ENCODE measurements around the gene MRPL17. TPM values are rescaled to one million over a fixed set of nuclear protein-coding genes. Genes with fewer than 3 reads are reported as not detected.

The MRPL17 gene
- total RNA-seq, 1 experiment from 2014 or later = 75.0 TPM

- BruUV-seq (replicated peaks) = no TSS peak
- POLR2A ChIA-PET = no interaction called here
Observed at GRCh38 chr11:6664551-6664950, 18.6 kb downstream of the MRPL17 start.

More at GRCh38 chr11:6664551-6664950, 18.6 kb downstream of the MRPL17 start:
- H3K79me2 ChIP-seq (ENCODE audit: insufficient read depth, low read length) = no peaks in the 10 kb centered on the region
- no peak overlapping the region for H2AFZ ChIP-seq (ENCODE audit: low read depth, low read length, poor library complexity, severe bottlenecking)
- H3K4me1 ChIP-seq (ENCODE audit: control insufficient read depth in 1 of 2, insufficient read depth in 2 of 2, low read length in 2 of 2) = peaks cover 0 to 4% of the 10 kb centered on the region in 2 experiments; a peak in 2 of 4 replicates
- H3K27me3 ChIP-seq (ENCODE audit: insufficient read depth, low read length) = no peaks in the 10 kb centered on the region
- H3K9me3 ChIP-seq (ENCODE audit: control insufficient read depth in 1 of 2, insufficient read depth in 1 of 2, low read depth in 1 of 2, low read length in 2 of 2) = no peaks in the 10 kb centered on the region
- H3K4me2 ChIP-seq (ENCODE audit: low read length) = no peak overlapping the region
- no peaks in the 10 kb centered on the region for H3K9me2 ChIP-seq (ENCODE audit: insufficient read depth)
- ATAC-seq (no peak), DNase-seq (ENCODE audit: low read depth, low spot score) (no peak)
- CTCF ChIA-PET = no interaction called here
- TF ChIP-seq ZNF274 (IDR thresholded peaks at IDR 0.05; ENCODE audit: low read depth, low read length) = no peak
- TF ChIP-seq RAD21 (IDR thresholded peaks at IDR 0.05; ENCODE audit: low read depth) = no peak
- TF ChIP-seq EGR1 (IDR thresholded peaks at IDR 0.05; ENCODE audit: low read depth) = no peak
- no peak for TF ChIP-seq ZBTB33 (IDR thresholded peaks at IDR 0.05; ENCODE audit: extremely low read depth, insufficient replicate concordance, low read length)
- TF ChIP-seq EZH2phosphoT487 (IDR thresholded peaks at IDR 0.05; ENCODE audit: borderline replicate concordance) = no peak
- TF ChIP-seq CEBPB (IDR thresholded peaks at IDR 0.05; ENCODE audit: low read depth) = no peak
- no peak for TF ChIP-seq SRF (IDR thresholded peaks at IDR 0.05; ENCODE audit: low read depth)
- TF ChIP-seq SIN3A (IDR thresholded peaks at IDR 0.05; ENCODE audit: low read depth) = no peak
- no peak for TF ChIP-seq YY1 (IDR thresholded peaks at IDR 0.05; ENCODE audit: extremely low read depth, insufficient replicate concordance, low read depth, low read length)
- TF ChIP-seq EZH2 (IDR thresholded peaks at IDR 0.05) = no peak
- no peak for TF ChIP-seq REST (IDR thresholded peaks at IDR 0.05; ENCODE audit: low read depth)
- no peak for TF ChIP-seq CTCF (IDR thresholded peaks at IDR 0.05 in 2 of 3, conservative IDR thresholded peaks at IDR 0.05 in 1 of 3; ENCODE audit: borderline replicate concordance in 1 of 3, insufficient read depth in 1 of 3, low read depth in 2 of 3, low read length in 2 of 3)
- TF ChIP-seq ELF1 (IDR thresholded peaks at IDR 0.05; ENCODE audit: borderline replicate concordance, low read depth) = no peak
- no peak for TF ChIP-seq ATF3 (IDR thresholded peaks at IDR 0.05)
- H4K20me1 ChIP-seq (ENCODE audit: insufficient read depth) = no peaks in the 10 kb centered on the region
- H3K36me3 ChIP-seq (ENCODE audit: control insufficient read depth in 1 of 2, insufficient read depth in 2 of 2, low read length in 2 of 2) = no peaks in the 10 kb centered on the region
- no peak overlapping the region for H3K27ac ChIP-seq (ENCODE audit: low read depth, low read length)
- RAD21 ChIA-PET (ENCODE audit: low non-redundant PET in 1 of 2, low total read pairs in 2 of 2, uncharacterized antibody in 2 of 2, unreplicated experiment in 2 of 2) = no interaction called here
- no peak overlapping the region for H3K9ac ChIP-seq (ENCODE audit: low read length)
- intact Hi-C loops (cut with micrococcal nuclease) = no loop called here
- no peak overlapping the region for H3K4me3 ChIP-seq (replicated peaks in 1 of 2; ENCODE audit: low read depth in 1 of 2, low read length in 2 of 2)
